SH-SY5Y (cell line): ENCODE data around the gene SLC25A45.

Source experiments
- GATA2 ChIP-seq: IDR thresholded peaks from 2 replicates; pipeline ENCODE4 v1.6.1; 2011; ENCODE audit warnings: mild to moderate bottlenecking, low read depth, low read length
- GATA3 ChIP-seq: IDR thresholded peaks from 2 replicates; pipeline ENCODE4 v1.6.1; 2011; ENCODE audit warnings: low read depth, mild to moderate bottlenecking, low read length, moderate library complexity

Gene SLC25A45

GRCh38 chr11:65377777-65378176 lies 4.7 kb downstream of the SLC25A45 start:
- TF ChIP-seq GATA3 = no peak
- TF ChIP-seq GATA2 = no peak

GRCh38 chr11:65377036-65377435 lies 5.4 kb downstream of the SLC25A45 start:
- TF ChIP-seq GATA2 (no peak), GATA3 (no peak)

GRCh38 chr11:65376138-65376713 lies 6.2 kb downstream of the SLC25A45 start:
- TF ChIP-seq GATA2 (no peak), GATA3 (no peak)

GRCh38 chr11:65375012-65375411 lies 7.4 kb downstream of the SLC25A45 start:
- TF ChIP-seq GATA3 (no peak), GATA2 (no peak)

GRCh38 chr11:65373839-65374580 lies 8.4 kb downstream of the SLC25A45 start:
- TF ChIP-seq GATA2 = peak; percentile 28; the same call in 1 of the 2 replicates
- TF ChIP-seq GATA3 = no peak

GRCh38 chr11:65370659-65371049 lies 11.8 kb downstream of the SLC25A45 start:
- no peak for TF ChIP-seq GATA2
- TF ChIP-seq GATA3 = no peak

GRCh38 chr11:65366340-65366773 lies 16.1 kb downstream of the SLC25A45 start:
- TF ChIP-seq GATA2 = no peak
- TF ChIP-seq GATA3 = no peak

- TF ChIP-seq GATA2 = no peak
- no peak for TF ChIP-seq GATA3
These were observed 18.7 kb downstream of the SLC25A45 start for GRCh38 chr11:65363770-65364169.

GRCh38 chr11:65362966-65363365 lies 19.5 kb downstream of the SLC25A45 start:
- no peak for TF ChIP-seq GATA2
- TF ChIP-seq GATA3 = no peak

GRCh38 chr11:65362320-65362931 lies 20.0 kb downstream of the SLC25A45 start:
- no peak for TF ChIP-seq GATA3
- no peak for TF ChIP-seq GATA2

- no peak for TF ChIP-seq GATA2
- no peak for TF ChIP-seq GATA3
These were observed 24.5 kb downstream of the SLC25A45 start for GRCh38 chr11:65357856-65358356.

GRCh38 chr11:65356394-65356972 lies 26.0 kb downstream of the SLC25A45 start:
- TF ChIP-seq GATA2 = no peak
- TF ChIP-seq GATA3 = no peak

GRCh38 chr11:65355776-65356393 lies 26.6 kb downstream of the SLC25A45 start:
- no peak for TF ChIP-seq GATA2
- no peak for TF ChIP-seq GATA3

GRCh38 chr11:65355013-65355775 lies 27.3 kb downstream of the SLC25A45 start:
- peak; percentile 67 for TF ChIP-seq GATA2
- TF ChIP-seq GATA3 = no peak
